HG02981 (cell line): Measurements from ENCODE around the gene NOVA2.
"Not testable (repeated sequence)": the region's sequence is repeated elsewhere in the genome, so short reads cannot be mapped to it uniquely, and the experiment has no call there.

Experiments used
- ATAC-seq: cut with Tn5 transposase; IDR thresholded peaks from one replicate; pipeline ENCODE4 v1.9.1; 2021; ENCODE audit warnings: mild to moderate bottlenecking, moderate library complexity; ENCODE audit not compliant: unreplicated experiment

The NOVA2 gene

GRCh38 chr19:45899253-45899652 is 74.4 kb downstream of the NOVA2 start:
- no peak for ATAC-seq

DNA sequence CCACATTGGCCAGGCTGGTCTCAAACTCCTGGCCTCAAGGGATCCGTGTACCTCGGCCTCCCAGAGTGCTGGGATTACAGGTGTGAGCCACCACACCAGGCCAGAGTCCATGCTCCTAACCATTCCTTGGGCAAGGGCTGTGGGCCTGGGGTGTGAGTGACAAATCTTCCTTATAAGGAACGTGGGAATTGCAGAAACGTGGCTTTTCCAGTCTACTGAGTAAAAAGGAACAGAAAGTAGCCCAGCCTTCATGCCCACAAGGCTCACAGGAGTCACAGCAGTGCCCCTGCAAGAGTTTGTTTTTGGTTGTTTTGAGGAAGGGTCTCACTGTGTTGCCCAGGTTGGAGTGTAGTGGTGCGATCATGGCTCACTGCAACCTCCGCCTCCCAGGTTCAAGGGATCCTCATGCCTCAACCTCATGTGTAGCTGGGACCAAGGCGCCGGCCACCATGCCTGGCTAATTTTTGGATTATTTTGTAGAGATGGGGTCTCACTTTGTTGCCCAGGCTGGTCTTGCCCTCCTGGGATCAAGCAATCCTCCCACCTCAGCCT is 76.3 kb downstream of the NOVA2 start:
- ATAC-seq, result no peak

GRCh38 chr19:45895983-45896599 is 77.6 kb downstream of the NOVA2 start:
- not testable (repeated sequence) for ATAC-seq

DNA sequence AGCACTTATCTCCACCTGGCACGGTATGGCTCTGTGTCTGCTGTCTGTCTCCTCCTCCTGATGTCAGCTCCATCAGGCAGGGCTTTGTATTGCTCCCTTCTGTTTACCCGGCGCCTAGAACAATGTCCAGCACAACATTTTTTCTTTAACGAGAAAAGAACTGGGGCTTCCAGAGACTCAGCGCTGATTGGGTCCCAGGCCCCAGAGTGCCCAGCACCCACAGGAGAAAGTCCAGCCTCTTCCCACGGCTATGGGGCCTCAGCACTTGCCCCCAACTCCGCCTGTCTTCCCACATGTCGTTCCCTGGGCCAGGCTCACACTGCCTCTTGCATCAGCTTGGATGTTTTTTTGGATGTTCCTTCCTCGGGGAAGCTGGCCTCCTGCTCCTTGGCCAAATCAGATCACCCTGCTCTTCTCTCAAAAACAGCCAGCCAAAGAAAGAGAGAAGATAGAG is 78.1 kb downstream of the NOVA2 start:
- no peak for ATAC-seq

DNA sequence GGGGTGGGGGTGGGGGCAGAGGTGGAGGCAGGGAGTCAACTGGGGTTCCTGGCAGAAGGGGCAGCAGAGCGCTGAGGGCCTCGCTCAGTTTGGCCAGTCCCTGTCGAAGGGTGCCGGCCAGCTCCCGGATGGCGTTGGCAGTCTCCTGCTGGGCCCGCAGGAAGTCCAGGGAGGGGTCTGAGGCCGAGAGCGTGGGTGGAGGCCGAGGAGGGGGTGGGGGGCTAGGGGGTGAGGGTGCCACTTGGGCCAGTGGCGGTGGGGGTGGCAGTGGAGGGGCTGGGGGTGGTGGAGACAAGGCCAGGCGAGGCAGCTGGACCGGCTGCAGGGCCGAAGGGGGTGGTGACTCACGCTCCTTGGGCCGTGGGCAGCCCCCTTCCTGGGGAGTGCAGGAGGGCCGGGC is 82.8 kb downstream of the NOVA2 start:
- no peak for ATAC-seq

DNA sequence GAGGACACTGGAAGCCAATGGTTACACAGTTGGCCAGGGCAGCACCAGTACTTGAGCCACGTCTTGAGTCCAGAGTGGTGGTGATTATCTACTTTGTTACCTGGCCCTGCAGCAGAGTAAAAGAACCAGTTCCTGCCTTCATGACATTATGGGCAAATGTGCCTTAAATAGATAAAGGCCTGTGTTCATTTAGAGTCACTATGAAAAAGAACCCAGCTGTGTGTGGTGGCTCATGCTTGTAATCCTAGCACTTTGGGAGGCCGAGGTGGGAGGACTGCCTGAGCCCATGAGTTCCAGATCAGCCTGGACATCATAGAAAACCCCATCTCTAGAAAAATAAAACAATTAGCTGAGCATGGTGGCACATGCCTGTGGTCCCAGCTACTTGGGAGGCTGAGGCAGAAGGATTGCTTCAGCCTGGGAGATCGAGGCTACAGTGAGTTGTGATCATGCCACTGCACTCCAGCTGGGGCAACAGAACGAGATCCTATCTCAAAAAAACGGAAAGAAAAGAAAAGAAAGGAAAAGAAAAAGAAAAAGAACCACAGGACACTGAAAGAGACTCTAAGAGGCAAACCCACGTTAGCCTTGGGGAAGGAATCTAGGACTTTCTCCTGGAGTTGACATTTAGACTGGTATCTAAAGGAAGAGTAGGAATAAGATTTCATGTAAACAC is 84.3 kb downstream of the NOVA2 start:
- no peak for ATAC-seq

- no peak for ATAC-seq
Measured at GRCh38 chr19:45887200-45887710, 86.4 kb downstream of the NOVA2 start.

GRCh38 chr19:45886427-45887199 is 87.1 kb downstream of the NOVA2 start:
- ATAC-seq, result peak; percentile 50

DNA sequence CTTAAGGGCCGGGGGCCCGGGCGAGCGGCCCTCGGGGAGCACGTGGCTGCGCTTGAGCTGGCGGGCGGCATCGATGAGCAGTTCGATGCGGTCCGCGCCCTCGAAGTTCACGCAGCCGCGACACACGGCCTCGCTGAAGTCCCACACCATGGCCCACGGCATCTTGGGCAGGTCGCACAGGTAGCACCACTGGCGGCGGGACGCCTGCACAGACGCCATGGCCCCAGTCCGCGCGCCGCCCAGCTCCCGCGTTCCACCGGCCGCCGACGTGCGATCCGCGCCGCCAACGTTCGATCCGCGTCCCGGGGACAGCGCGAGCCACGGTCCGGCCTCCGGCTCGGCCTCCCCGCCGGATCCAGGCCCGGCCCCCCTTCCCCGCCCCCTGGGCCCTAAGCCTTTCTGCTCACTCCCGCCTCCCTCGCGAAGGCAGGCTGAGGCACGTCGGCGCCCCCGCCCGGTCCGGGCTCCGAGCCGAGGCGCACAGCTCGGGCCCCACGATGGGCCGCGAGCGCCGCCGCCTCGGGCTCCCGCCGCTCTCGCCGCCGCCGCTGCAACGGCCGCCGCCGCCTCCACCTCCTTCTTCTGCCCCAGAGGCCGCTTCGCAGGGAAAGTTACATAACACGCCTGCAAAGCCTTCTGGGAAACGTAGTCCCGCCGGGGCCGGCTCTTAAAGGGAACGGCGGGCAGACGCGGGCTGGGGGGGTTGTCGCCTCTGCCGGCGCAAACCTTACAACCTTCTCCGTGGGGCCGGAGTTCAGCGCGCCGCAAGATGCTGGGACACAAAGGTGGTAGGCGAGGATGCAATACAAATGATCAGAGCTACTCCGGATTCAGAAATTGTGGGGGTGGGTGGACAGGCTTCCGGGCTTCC is 87.9 kb downstream of the NOVA2 start, which contains the start of gene IRF2BP1:
TSS of gene IRF2BP1 (minus strand) at position 586 of the 871 bp plus-strand sequence. CDS start at position 219, 367 bp downstream.
- peak; percentile 47 for ATAC-seq

- peak; percentile 2 for ATAC-seq
Measured at GRCh38 chr19:45884682-45885555, 88.7 kb downstream of the NOVA2 start.

GRCh38 chr19:45883881-45884681 is 89.6 kb downstream of the NOVA2 start:
- no peak for ATAC-seq
